T-helper 22 cell (primary cell): ENCODE measurements around the gene SPTAN1.
"Not testable (repeated sequence)": the region's sequence is repeated elsewhere in the genome, so short reads cannot be mapped to it uniquely, and the experiment has no call there.

Experiments used
- DNase-seq: peaks from one replicate; pipeline ENCODE4 v3.0.0-alpha.2; 2020; ENCODE audit warnings: low read depth

The SPTAN1 gene

DNA sequence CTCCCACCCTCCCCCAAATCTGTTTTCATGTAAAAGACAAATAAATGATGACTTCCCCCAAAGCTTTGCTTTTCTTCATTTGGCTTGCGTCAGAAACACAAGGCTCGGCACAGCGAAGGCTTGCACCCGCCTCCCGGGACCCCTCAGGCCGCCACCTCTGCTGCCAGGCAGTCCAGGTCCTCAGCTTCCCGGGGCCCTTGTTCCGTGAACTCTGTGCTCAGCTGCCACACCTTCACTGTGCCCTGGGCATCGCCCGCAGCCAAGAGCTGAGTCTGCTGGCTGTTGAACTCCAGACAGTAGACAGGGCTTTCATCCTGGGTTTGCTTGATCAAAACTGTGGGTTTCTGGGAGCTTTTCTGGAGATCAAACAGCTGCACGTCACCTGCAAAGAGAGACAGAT, 81.2 kb downstream of the SPTAN1 start:
- DNase-seq = no peak

DNA sequence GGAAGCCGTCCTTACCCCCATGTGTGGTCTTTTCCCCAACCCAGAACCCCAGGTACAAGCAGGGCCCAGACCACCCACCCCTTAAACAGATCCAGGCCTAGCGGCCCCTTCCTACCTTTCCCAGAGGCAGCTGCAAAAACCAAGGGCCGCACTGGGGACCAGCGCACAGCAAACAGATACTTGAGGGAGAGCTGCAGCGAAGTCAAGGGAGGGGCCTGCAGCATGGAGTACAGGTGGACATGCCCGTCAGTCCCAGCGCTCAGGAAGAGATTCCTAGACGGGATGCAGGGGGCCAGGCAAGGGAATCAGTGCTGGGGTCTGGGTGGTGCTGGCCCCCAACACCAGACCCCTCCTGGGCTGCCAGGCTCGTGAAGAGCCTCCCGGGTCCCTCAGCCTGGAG, 81.7 kb downstream of the SPTAN1 start:
- DNase-seq = no peak

DNA sequence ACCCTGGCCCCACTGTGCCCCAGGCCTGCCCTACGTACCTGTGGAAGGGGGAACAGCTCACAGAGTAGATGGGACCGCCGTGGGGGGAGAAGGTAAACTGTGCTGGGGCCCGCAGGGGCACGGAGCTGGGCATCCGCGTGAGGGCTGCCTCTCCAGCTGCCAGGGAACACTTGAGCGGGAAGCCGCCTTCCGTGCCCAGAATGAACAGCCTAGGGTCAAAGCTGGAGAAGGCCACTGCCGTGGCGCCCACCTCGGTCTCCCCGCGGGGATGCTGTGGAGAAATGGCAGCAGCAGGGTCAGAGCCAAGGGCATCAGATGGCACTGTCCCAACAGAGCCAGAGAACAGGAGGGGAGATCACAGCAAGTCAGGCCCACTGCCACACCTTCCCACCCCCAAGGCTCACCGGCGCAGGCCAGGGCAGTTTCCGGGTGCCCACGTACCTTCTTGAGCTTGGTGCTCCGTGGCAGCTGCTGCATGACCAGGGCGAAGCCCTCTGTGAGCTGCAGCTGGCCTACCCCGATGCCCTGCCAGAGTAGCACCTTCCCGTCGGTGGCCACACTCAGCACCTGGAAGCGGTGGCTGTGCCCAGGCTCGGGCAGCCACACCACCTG, 82.4 kb downstream of the SPTAN1 start:
- no peak for DNase-seq

- DNase-seq = no peak
These were observed 83.1 kb downstream of the SPTAN1 start for GRCh38 chr9:128635266-128636023.

- DNase-seq = no peak
These were observed 83.6 kb downstream of the SPTAN1 start for GRCh38 chr9:128636024-128636390.

GRCh38 chr9:128636556-128637530, 84.5 kb downstream of the SPTAN1 start:
- DNase-seq = no peak

GRCh38 chr9:128637656-128638055, 85.3 kb downstream of the SPTAN1 start:
- DNase-seq = no peak

- DNase-seq = no peak
These were observed 86.2 kb downstream of the SPTAN1 start for GRCh38 chr9:128638580-128638979.

GRCh38 chr9:128640603-128641002, 88.2 kb downstream of the SPTAN1 start:
- DNase-seq = no peak

DNA sequence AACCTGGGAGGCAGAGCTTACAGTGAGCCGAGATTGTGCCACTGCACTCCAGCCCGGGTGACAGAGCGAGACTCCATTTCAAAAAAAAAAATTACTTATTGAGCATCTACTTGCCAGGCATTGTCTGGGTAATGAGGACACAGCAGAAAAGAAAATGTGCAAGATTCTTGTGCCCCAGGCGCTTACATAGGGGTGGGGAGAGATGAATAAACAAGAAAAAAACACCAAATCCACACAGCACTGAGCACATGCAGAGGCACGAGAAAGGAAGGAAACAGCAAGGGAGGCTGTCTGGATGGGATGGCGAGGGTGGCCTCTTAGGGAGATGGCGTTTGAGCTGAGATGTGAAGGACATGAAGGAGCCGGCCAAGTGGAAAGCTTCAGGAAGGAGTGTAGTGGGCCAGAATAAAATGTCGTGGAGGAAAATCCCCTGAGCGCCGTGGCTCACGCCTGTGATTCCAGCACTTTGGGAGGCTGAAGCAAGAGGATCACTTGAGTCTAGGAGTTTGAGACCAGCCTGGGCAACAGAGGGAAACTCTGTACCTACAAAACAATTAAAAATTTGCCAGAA, 90.4 kb downstream of the SPTAN1 start:
- DNase-seq = no peak

GRCh38 chr9:128643519-128644300, 91.3 kb downstream of the SPTAN1 start:
- no peak for DNase-seq

- DNase-seq = peak; percentile 15
These were observed 95.8 kb downstream of the SPTAN1 start for GRCh38 chr9:128648206-128648605.

DNA sequence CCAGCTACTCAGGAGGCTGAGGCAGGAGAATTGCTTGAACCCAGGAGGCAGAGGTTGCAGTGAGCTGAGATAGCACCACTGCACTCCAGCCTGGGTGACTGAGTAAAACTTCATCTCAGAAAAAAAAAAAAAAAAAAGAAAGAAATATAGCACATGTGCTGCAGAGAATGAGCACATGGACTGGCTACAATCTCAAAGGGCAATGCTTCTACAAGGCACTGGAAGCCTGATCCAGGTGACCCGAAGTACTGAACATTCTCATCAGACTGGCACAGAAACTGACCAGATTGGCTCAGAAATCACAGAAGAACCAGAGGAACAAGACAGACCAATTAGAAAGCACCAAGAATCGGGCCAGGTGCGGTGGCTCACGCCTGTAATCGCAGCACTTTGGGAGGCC, 99.4 kb downstream of the SPTAN1 start:
- DNase-seq = no peak

DNA sequence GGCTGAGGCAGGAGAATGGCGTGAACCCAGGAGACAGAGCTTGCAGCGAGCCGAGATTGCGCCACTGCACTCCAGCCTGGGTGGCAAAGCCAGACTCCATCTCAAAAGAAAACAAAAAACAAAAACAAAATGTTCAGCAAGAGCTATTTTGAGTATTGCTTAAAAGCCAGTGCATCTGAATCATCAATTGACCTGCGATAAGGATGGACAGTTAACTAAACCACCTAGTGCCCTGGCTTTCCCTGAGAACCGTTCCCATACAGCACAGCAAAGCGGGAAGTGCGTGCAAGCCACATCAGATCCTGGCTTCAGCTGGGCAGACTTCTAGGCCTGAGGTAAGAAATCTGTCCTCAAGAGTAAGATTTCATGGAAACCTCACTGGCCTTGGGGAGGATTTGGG, 101.5 kb downstream of the SPTAN1 start:
- DNase-seq = no peak

- DNase-seq = no peak
These were observed 102.1 kb downstream of the SPTAN1 start for GRCh38 chr9:128654481-128654880.

GRCh38 chr9:128656416-128657343, 104.3 kb downstream of the SPTAN1 start, which contains the start of gene DYNC2I2:
Gene DYNC2I2 (minus strand): TSS chr9:128656847. CDS start chr9:128656726, 121 bp downstream.
- peak; percentile 93 for DNase-seq

DNA sequence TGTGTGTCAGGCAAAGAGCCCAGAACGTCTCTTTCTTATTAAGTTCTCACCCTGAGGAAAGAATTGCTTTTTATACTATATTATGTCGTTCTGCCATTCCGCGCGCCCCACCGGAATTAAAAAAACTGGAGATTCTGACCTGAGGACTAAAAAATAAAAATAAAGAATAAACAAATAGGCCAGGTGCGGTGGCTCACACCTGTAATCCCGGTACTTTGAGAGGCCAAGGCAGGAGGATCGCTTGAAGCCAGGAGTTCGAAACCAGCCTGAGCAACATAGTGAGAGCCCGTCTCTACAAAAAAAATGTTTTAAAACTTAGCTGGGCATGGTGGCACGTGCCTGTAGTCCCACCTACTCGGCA, 104.9 kb downstream of the SPTAN1 start:
- no peak for DNase-seq

GRCh38 chr9:128657796-128658195, 105.4 kb downstream of the SPTAN1 start:
- DNase-seq = no peak

DNA sequence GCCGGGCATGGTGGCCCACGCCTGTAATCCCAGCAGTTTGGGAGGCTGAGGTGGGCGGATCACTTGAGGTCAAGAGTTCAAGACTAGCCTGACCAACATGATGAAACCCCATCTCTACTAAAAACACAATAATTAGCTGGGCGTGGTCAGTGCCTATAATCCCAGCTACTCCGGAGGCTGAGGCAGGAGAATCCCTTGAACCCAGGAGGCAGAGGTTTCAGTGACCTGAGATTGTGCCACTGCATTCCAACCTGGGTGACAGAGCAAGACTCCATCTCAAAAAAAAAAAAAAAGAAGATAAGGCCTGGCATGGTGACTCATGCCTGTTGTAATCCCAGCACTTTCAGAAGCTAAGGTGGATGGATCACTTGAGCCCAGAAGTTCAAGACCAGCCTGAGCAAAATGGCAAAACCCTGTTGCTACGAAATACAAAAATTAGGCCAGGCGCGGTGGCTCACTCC, 114.1 kb downstream of the SPTAN1 start:
- DNase-seq = not testable (repeated sequence)

DNA sequence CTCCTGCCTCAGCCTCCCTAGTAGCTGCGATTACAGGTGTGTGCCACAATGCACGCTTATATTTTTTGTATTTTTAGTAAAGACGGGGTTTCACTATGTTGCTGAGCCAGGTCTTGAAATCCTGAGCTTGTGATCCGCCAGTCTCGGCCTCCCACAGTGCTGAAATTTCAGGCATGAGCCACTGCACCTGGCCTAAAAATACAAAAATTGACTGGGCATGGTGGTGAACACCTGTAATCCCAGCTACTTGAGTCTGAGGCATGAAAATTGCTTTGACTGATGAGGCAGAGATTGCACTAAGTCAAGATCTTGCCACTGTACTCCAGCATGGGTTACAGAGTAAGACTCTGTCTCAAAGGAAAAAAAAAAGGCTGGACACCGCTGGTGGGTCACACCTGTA, 117.4 kb downstream of the SPTAN1 start:
- no peak for DNase-seq
